WI38 (cell line): ENCODE results near the gene HRH3.

ENCODE experiments used
- H3K4me3 ChIP-seq: 2 replicates; pipeline ENCODE4 v1.5.1; 2011; ENCODE audit warnings: low read depth, mild to moderate bottlenecking, control low read depth, low read length
- CTCF ChIP-seq: IDR thresholded peaks from 2 replicates; pipeline ENCODE4 v1.5.1; 2012; ENCODE audit warnings: low read depth, mild to moderate bottlenecking, control low read depth, low read length

The HRH3 gene

GRCh38 chr20:62202676-62203377 lies 17.3 kb downstream of the HRH3 start:
- TF ChIP-seq CTCF, result no peak
- no peak overlapping the region for H3K4me3 ChIP-seq

- H3K4me3 ChIP-seq, result no peak overlapping the region
- no peak for TF ChIP-seq CTCF
These were observed 18.0 kb downstream of the HRH3 start for GRCh38 chr20:62202083-62202395.

DNA sequence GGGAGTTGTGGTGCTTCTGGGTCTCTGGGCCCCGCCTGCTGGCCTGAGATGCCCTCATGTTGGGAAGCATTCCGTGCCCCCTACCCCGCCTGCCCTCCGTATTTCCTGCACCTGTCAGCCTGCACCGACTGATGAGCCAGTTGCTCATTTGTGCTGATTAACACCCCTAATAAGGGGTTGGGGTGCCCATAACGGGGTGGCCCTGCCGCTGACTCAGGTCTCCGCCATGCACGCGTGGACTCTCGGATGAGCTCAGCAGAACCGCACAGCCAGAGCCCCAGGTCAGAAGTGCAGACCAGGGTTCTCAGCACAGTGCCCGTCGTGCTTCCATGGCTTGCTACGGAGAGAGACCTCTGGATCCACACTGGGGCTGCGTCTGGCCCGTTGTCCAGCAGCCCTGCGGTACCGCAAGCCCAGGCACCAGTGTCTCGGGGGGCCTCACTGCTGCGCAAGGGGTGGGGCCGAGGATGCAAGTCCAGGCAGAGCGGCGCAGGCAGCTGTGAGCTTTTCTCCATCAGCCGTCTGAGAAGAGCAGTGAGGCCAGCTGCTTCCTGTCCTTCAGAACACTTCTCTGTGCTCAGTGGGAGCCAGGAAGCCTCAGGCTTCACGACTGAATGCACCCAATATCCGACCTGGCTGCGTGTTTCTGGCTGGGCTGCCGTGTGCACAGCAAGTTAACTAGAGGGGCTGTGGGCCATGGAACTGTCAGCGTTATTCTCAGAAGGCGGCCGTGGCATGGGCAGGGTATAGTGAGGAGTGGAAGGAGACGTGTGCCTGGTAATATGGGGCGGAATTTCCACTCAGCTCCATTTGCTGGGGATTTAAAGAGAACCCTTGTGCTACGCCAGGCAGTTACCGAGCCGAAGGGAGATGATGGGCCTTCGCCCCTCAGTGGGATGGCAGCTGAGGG lies 18.6 kb downstream of the HRH3 start:
- no peak for TF ChIP-seq CTCF
- H3K4me3 ChIP-seq, result no peak overlapping the region

DNA sequence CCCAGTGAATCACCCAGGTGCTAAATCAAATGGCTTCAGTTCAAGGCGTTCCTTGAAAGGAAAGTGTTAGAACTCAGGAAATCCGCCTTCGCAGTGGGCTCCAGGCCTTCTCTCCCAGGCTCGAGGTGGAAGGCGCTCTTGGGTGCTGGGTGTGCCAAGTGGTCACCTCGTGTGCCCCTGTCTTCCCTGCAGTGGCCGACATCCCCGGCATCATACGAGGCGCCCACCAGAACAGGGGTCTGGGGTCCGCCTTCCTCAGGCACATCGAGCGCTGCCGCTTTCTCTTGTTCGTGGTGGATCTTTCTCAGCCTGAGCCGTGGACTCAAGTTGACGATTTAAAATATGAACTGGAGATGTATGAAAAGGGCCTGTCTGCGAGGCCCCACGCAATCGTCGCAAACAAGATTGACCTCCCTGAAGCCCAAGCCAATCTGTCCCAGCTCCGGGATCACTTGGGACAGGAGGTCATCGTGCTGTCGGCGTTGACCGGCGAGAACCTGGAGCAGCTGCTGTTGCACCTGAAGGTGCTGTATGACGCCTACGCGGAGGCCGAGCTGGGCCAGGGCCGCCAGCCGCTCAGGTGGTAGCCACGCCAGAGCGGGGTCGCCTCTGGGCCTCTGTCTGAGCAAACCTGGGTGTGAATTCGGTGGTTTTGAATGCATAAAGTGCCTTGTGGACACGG lies 19.4 kb downstream of the HRH3 start:
- TF ChIP-seq CTCF, result no peak
- no peak overlapping the region for H3K4me3 ChIP-seq

DNA sequence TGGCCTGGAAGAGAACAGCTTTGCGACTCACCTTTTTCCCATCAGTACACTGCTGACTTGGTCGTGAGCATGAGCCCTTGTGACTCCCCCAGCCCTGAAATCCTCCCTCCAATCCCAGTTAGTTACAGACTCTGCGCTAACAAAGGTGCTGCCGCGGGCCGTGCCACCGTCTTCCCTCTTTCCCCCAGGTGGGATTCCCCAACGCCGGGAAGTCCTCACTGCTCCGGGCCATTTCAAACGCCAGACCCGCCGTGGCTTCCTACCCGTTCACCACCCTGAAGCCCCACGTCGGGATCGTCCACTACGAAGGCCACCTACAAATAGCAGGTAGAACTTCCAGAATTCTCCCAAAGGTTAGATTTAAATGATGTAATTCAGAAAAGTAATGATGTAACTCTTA lies 21.1 kb downstream of the HRH3 start:
- no peak for TF ChIP-seq CTCF
- H3K4me3 ChIP-seq, result no peak overlapping the region

GRCh38 chr20:62198496-62198895 lies 21.6 kb downstream of the HRH3 start:
- TF ChIP-seq CTCF, result no peak
- H3K4me3 ChIP-seq, result no peak overlapping the region

GRCh38 chr20:62197801-62198200 lies 22.3 kb downstream of the HRH3 start:
- TF ChIP-seq CTCF, result no peak
- H3K4me3 ChIP-seq, result no peak overlapping the region
